Bladder microvascular endothelial cell (primary cell): Measurements from ENCODE around the gene TRANK1. TPM values are rescaled to one million over a fixed set of nuclear protein-coding genes. Genes with fewer than 3 reads are reported as not detected.

Experiments
- total RNA-seq: library from RNA; depleted of rRNA; stranded (reverse); fragments of >200 nt; gene quantifications from 2 replicates; pipeline ENCODE4 v1.2.3, GENCODE V29; 2014

Gene TRANK1
- total RNA-seq: 7.0 and 12.0 TPM in 2 replicates

GRCh38 chr3:36944641-36945270, at the start of gene TRANK1:
TSS of gene TRANK1 (minus strand) at chr3:36945054. CDS start at chr3:36944809, 245 bp downstream.

GRCh38 chr3:36993326-36994283, 48.8 kb upstream of the TRANK1 start, which contains the start of gene MLH1:
TSS of gene MLH1 (plus strand) at chr3:36993518. CDS start at chr3:36993548, 30 bp downstream.

GRCh38 chr3:36992806-36993325, 48.0 kb upstream of the TRANK1 start, which contains the start of gene EPM2AIP1:
TSS of gene EPM2AIP1 (minus strand) at chr3:36993131. CDS start at chr3:36993077, 54 bp downstream.

Other genes with a start within 250 kb of the TRANK1 start
- under 0.01 TPM in 1 of 2 replicates, not detected in the other for gene DCLK3, start 180.5 kb downstream of the TRANK1 start, total RNA-seq
- 7.6 and 17.7 TPM in 2 replicates for gene EPM2AIP1, start 48.1 kb upstream of the TRANK1 start, total RNA-seq
- gene MLH1, start 48.5 kb upstream of the TRANK1 start, total RNA-seq: 38.1 and 39.8 TPM in 2 replicates
- gene LRRFIP2, start 229.5 kb upstream of the TRANK1 start, total RNA-seq: 36.6 and 62.8 TPM in 2 replicates